CD14-positive monocyte (primary cell): ENCODE measurements around the gene LAMA1. TPM values are rescaled to one million over a fixed set of nuclear protein-coding genes. Genes with fewer than 3 reads are reported as not detected.

Source experiments
- DNase-seq, 3 donors: peaks; one replicate each; pipeline ENCODE4 v3.0.0-alpha.2; 2011 to 2022
- H2AFZ ChIP-seq: 2 replicates; pipeline ENCODE4 v1.6.0; 2012; ENCODE audit warnings: mild to moderate bottlenecking, low read depth, low read length, inconsistent platforms; ENCODE audit not compliant: insufficient read depth, poor library complexity, severe bottlenecking
- H3K27ac ChIP-seq, 2 donors: 1 replicate in 1 of 2; 2 replicates in 1 of 2; pipeline ENCODE4 v1.5.1; 2012 to 2013; ENCODE audit warnings: low read length in 2 of 2, control low read depth in 1 of 2, inconsistent platforms in 1 of 2, low read depth in 1 of 2, mild to moderate bottlenecking in 1 of 2
- H3K27me3 ChIP-seq, 2 donors: one replicate each; pipeline versions ENCODE4 v1.6.0 to v1.6.1; 2011 to 2013; ENCODE audit warnings: low read length in 2 of 2; ENCODE audit not compliant: control insufficient read depth in 2 of 2, insufficient read depth in 2 of 2
- H3K36me3 ChIP-seq, 2 donors: replicated peaks in 1 of 2; 1 replicate in 1 of 2; 2 replicates in 1 of 2; pipeline versions ENCODE4 v1.5.1 to v1.6.1; 2012 to 2013; ENCODE audit warnings: low read length in 2 of 2, control low read depth in 1 of 2, inconsistent platforms in 1 of 2, mild to moderate bottlenecking in 1 of 2; ENCODE audit not compliant: insufficient read depth in 2 of 2, control insufficient read depth in 1 of 2
- H3K4me1 ChIP-seq, 2 donors: 1 replicate in 1 of 2; 2 replicates in 1 of 2; pipeline versions ENCODE4 v1.5.1 to v1.6.1; 2012 to 2013; ENCODE audit warnings: low read length in 2 of 2, control low read depth in 1 of 2, inconsistent platforms in 1 of 2, mild to moderate bottlenecking in 1 of 2, moderate library complexity in 1 of 2; ENCODE audit not compliant: insufficient read depth in 2 of 2, control insufficient read depth in 1 of 2
- H3K4me2 ChIP-seq: replicated peaks from 2 replicates; pipeline ENCODE3; 2012; ENCODE audit warnings: low read length, moderate library complexity, mild to moderate bottlenecking; ENCODE audit not compliant: poor library complexity, severe bottlenecking; ENCODE audit errors: extremely low read depth
- H3K4me3 ChIP-seq, 3 experiments: fragments of 200-600 bp in 1 of 3; sonication (generic) in 1 of 3; replicated peaks in 1 of 3; 1 replicate in 2 of 3; 2 replicates in 1 of 3; pipeline ENCODE4 v1.5.1; 2011 to 2013; ENCODE audit warnings: low read length in 3 of 3, mild to moderate bottlenecking in 3 of 3, control low read depth in 2 of 3, low read depth in 2 of 3, inconsistent platforms in 1 of 3, moderate library complexity in 1 of 3
- H3K79me2 ChIP-seq: 2 replicates; pipeline ENCODE4 v1.6.0; 2012; ENCODE audit warnings: mild to moderate bottlenecking, control low read depth, inconsistent platforms, low read length, moderate library complexity; ENCODE audit not compliant: insufficient read depth
- H3K9ac ChIP-seq: 2 replicates; pipeline ENCODE4 v1.6.0; 2017; ENCODE audit warnings: low read length, mild to moderate bottlenecking; ENCODE audit not compliant: insufficient read depth, poor library complexity, severe bottlenecking
- H3K9me3 ChIP-seq, 2 donors: replicated peaks in 1 of 2; 1 replicate in 1 of 2; 2 replicates in 1 of 2; pipeline versions ENCODE4 v1.5.1 to v1.6.1; 2012 to 2013; ENCODE audit warnings: low read length in 2 of 2, control low read depth in 1 of 2; ENCODE audit not compliant: control insufficient read depth in 1 of 2, insufficient read depth in 1 of 2
- H4K20me1 ChIP-seq: 2 replicates; pipeline ENCODE4 v1.6.0; 2012; ENCODE audit warnings: mild to moderate bottlenecking, low read length, control low read depth, moderate library complexity; ENCODE audit not compliant: insufficient read depth
- H3K27ac Mint-ChIP-seq, 7 donors: one replicate each; pipeline ENCODE4 v1.8.0; 2020; ENCODE audit warnings: mild to moderate bottlenecking in 7 of 7, mixed read lengths in 7 of 7, moderate library complexity in 6 of 7, inconsistent platforms in 2 of 7
- H3K27me3 Mint-ChIP-seq, 3 donors: one replicate each; pipeline ENCODE4 v1.8.0; 2021 to 2022; ENCODE audit warnings: low read depth in 3 of 3, mild to moderate bottlenecking in 3 of 3, mixed read lengths in 3 of 3, moderate library complexity in 3 of 3, inconsistent platforms in 1 of 3
- H3K36me3 Mint-ChIP-seq, 2 donors: one replicate each; pipeline ENCODE4 v1.8.0; 2020; ENCODE audit warnings: mixed read lengths in 2 of 2, inconsistent platforms in 1 of 2, mild to moderate bottlenecking in 1 of 2
- H3K4me1 Mint-ChIP-seq: one replicate; pipeline ENCODE4 v1.8.0; 2020; ENCODE audit warnings: mild to moderate bottlenecking, mixed read lengths
- H3K4me3 Mint-ChIP-seq, 2 donors: one replicate each; pipeline ENCODE4 v1.8.0; 2020; ENCODE audit warnings: mild to moderate bottlenecking in 2 of 2, mixed read lengths in 2 of 2, moderate library complexity in 1 of 2
- H3K9me3 Mint-ChIP-seq, 7 donors: one replicate each; pipeline ENCODE4 v1.8.0; 2020 to 2022; ENCODE audit warnings: mixed read lengths in 7 of 7, mild to moderate bottlenecking in 6 of 7, moderate library complexity in 6 of 7, inconsistent platforms in 2 of 7
- WGBS: methylation state at CpG from one replicate; pipeline ENCODE4 v1.1.5; 2013; ENCODE audit warnings: missing lambda C conversion rate; ENCODE audit not compliant: insufficient coverage; 5-methylcytosine and 5-hydroxymethylcytosine counted together
- intact Hi-C, 2 donors: fragments of 100-400 bp; cut with micrococcal nuclease; formaldehyde crosslinking; loops; one replicate each; pipeline versions ENCODE4 v1.15.0 to v1.15.1; 2023
- polyA plus RNA-seq, 3 donors: library from polyadenylated mRNA; depleted of rRNA in 1 of 3; unstranded in 2 of 3; stranded (reverse) in 1 of 3; fragments of 300-500 nt in 2 of 3; fragments of >200 nt in 1 of 3; fragmentation: Illumina TruSeq in 2 of 3; gene quantifications; 1 replicate in 2 of 3; 2 replicates in 1 of 3; pipeline ENCODE4 v1.2.3, GENCODE V29; 2012 to 2021
- TF ChIP-seq, protein P1 (sequence below): fragments of 200-600 bp; IDR thresholded peaks from one replicate; pipeline ENCODE4 v1.8.0; 2022; ENCODE audit warnings: antibody characterized with exemption, mild to moderate bottlenecking

Gene LAMA1
- polyA plus RNA-seq, 3 donors, result not detected

DNA sequence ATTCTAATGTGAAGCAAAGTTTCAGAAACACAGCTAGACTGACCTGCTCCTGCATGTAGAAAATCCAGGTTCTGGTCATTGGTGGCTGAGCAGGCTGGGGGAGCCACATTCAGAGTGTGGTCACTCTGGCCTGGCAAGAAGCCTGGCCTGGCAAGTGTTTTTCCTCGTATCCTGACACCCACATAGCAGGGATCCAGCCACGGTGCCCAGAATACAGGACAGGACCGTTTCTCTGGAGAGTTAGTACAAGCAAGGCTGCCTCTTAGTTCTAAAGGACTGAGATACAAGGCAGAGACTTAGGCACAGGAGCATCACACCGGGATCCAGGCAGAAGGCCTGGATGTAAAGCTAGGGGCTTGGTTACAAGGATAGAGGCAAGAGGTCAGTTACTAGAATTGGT lies 4.8 kb upstream of the LAMA1 start:
- intact Hi-C loops, result no loop called here
- 86% methylated on average over 4 of the region's 4 CpGs for WGBS

DNA sequence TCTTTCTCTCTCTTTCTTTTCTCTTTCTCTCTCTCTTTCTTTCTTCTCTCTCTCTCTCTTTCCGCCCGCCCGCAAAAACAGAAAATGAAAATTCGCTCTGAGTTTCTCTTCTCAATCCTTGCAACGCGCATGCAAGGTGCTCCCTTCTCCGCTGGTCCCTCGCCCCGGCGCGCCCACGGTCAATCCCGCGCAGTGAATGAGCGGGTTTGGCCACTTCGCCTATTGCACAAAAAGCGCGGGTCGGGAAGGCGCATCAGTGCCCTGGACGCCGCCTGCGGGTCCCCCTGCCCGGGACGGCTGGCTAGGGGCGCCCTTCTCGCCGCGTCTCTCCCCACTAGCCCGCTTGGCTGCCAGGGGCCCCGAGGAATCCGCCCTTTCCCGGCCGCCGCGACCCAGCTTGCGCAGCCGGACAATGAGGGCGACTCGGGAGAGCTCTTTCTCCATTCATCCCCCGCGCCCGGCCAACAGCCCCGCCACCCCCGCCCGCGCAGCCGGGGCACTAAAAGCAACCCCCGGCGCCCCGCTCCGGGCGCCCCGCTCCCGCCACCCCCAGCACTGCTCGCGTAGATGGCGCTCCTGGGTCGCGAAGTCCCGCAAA lies 706 bp downstream of the LAMA1 start:
- Histone ChIP-seq H3K27me3 (peaks cover 37 to 62% of the 10 kb centered on the region in 2 donors), H3K9me3 (peaks cover 0 to 10% of the 10 kb centered on the region in 2 donors), H3K9ac (no peak overlapping the region), H3K79me2 (no peaks in the 10 kb centered on the region), H3K36me3 (no peaks in the 10 kb centered on the region), H3K4me1 (no peaks in the 10 kb centered on the region), H3K4me3 (no peak overlapping the region), H3K4me2 (peak overlapping the region; percentile 22), H2AFZ (no peak overlapping the region), H4K20me1 (no peaks in the 10 kb centered on the region), H3K27ac (no peak overlapping the region)
- peaks cover 7% of the 10 kb centered on the region for H3K4me1 Mint-ChIP-seq
- peaks cover 0 to 17% (median 7%) of the 10 kb centered on the region in 7 donors for H3K9me3 Mint-ChIP-seq
- H3K4me3 Mint-ChIP-seq, result peak overlapping the region in 1 of 2 donors; percentile 82
- H3K36me3 Mint-ChIP-seq, result peaks cover 0 to 2% of the 10 kb centered on the region in 2 donors
- intact Hi-C loops, result no loop called here
- H3K27ac Mint-ChIP-seq, result no peak overlapping the region
- DNase-seq, result no peak
- H3K27me3 Mint-ChIP-seq, result peaks cover 46 to 69% (median 66%) of the 10 kb centered on the region in 3 donors
- TF ChIP-seq, protein P1, sequence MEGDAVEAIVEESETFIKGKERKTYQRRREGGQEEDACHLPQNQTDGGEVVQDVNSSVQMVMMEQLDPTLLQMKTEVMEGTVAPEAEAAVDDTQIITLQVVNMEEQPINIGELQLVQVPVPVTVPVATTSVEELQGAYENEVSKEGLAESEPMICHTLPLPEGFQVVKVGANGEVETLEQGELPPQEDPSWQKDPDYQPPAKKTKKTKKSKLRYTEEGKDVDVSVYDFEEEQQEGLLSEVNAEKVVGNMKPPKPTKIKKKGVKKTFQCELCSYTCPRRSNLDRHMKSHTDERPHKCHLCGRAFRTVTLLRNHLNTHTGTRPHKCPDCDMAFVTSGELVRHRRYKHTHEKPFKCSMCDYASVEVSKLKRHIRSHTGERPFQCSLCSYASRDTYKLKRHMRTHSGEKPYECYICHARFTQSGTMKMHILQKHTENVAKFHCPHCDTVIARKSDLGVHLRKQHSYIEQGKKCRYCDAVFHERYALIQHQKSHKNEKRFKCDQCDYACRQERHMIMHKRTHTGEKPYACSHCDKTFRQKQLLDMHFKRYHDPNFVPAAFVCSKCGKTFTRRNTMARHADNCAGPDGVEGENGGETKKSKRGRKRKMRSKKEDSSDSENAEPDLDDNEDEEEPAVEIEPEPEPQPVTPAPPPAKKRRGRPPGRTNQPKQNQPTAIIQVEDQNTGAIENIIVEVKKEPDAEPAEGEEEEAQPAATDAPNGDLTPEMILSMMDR, result no peak
- WGBS, result under 1% methylated on average over 49 of the region's 61 CpGs

More for the DNA sequence above, 4.8 kb upstream of the LAMA1 start:
- no peak overlapping the region for H3K27ac ChIP-seq
- no peaks in the 10 kb centered on the region for H3K4me1 ChIP-seq
- H3K79me2 ChIP-seq, result no peaks in the 10 kb centered on the region
- DNase-seq, result no peak
- H4K20me1 ChIP-seq, result no peaks in the 10 kb centered on the region
- H3K4me3 ChIP-seq, result no peak overlapping the region
- H2AFZ ChIP-seq, result no peak overlapping the region
- TF ChIP-seq, protein P1, result no peak
- no peak overlapping the region for H3K9ac ChIP-seq
- no peak overlapping the region for H3K4me2 ChIP-seq
- peaks cover 20 to 28% of the 10 kb centered on the region in 2 donors for H3K27me3 ChIP-seq
- Mint-ChIP-seq H3K27ac (peak overlapping the region in 1 of 7 donors; percentile 1), H3K4me1 (no peaks in the 10 kb centered on the region), H3K4me3 (no peak overlapping the region), H3K36me3 (no peaks in the 10 kb centered on the region), H3K27me3 (peaks cover 19 to 43% (median 32%) of the 10 kb centered on the region in 3 donors), H3K9me3 (peaks cover 0 to 11% (median 4%) of the 10 kb centered on the region in 7 donors)
- H3K36me3 ChIP-seq, result no peaks in the 10 kb centered on the region
- H3K9me3 ChIP-seq, result no peaks in the 10 kb centered on the region
